GM21360 (cell line): ENCODE measurements around the gene NPC1.

ENCODE experiments used
- ATAC-seq: cut with Tn5 transposase; IDR thresholded peaks from one replicate; pipeline ENCODE4 v1.9.1; 2021; ENCODE audit warnings: mild to moderate bottlenecking, moderate library complexity; ENCODE audit not compliant: unreplicated experiment

Gene NPC1

GRCh38 chr18:23609390-23610023, 23.2 kb upstream of the NPC1 start:
- no peak for ATAC-seq

- ATAC-seq: no peak
Observed at GRCh38 chr18:23608211-23608610, 21.9 kb upstream of the NPC1 start.

GRCh38 chr18:23605941-23606340, 19.6 kb upstream of the NPC1 start:
- no peak for ATAC-seq

GRCh38 chr18:23599809-23600208, 13.5 kb upstream of the NPC1 start:
- no peak for ATAC-seq

GRCh38 chr18:23596183-23596582, 9.9 kb upstream of the NPC1 start:
- ATAC-seq: no peak

GRCh38 chr18:23595591-23595990, 9.3 kb upstream of the NPC1 start:
- no peak for ATAC-seq

GRCh38 chr18:23593720-23594119, 7.4 kb upstream of the NPC1 start:
- no peak for ATAC-seq

GRCh38 chr18:23592911-23593310, 6.6 kb upstream of the NPC1 start:
- ATAC-seq: no peak

- no peak for ATAC-seq
Observed at GRCh38 chr18:23591011-23591410, 4.7 kb upstream of the NPC1 start.

GRCh38 chr18:23588836-23589560, 2.7 kb upstream of the NPC1 start:
- no peak for ATAC-seq

GRCh38 chr18:23587220-23587642, 925 bp upstream of the NPC1 start:
- no peak for ATAC-seq

GRCh38 chr18:23585897-23586248, 433 bp downstream of the NPC1 start:
- peak; percentile 19 for ATAC-seq

GRCh38 chr18:23585007-23585871, 1.1 kb downstream of the NPC1 start:
- no peak for ATAC-seq

GRCh38 chr18:23584019-23584983, 2.0 kb downstream of the NPC1 start:
- ATAC-seq: no peak

- no peak for ATAC-seq
Observed at GRCh38 chr18:23583071-23583865, 3.0 kb downstream of the NPC1 start.

- no peak for ATAC-seq
Observed at GRCh38 chr18:23580677-23581367, 5.5 kb downstream of the NPC1 start.

- no peak for ATAC-seq
Observed at GRCh38 chr18:23578891-23579653, 7.2 kb downstream of the NPC1 start.

GRCh38 chr18:23578067-23578701, 8.1 kb downstream of the NPC1 start:
- ATAC-seq: no peak
